Tibial nerve (tissue), 4 donors: ENCODE results near the gene RAET1E. TPM values are rescaled to one million over a fixed set of nuclear protein-coding genes. Genes with fewer than 3 reads are reported as not detected.
"Not testable (repeated sequence)": the region's sequence is repeated elsewhere in the genome, so short reads cannot be mapped to it uniquely, and the experiment has no call there.

Source experiments
- DNase-seq, 2 donors: peaks; one replicate each; pipeline ENCODE4 v3.0.0-alpha.2; 2019; ENCODE audit warnings: low spot score in 2 of 2
- H3K27ac ChIP-seq, 4 donors: fragments of 200-600 bp; sonication (generic) in 3 of 4; one replicate each; pipeline ENCODE4 v1.5.1; 2017 to 2019; ENCODE audit warnings: mild to moderate bottlenecking in 1 of 4
- H3K27me3 ChIP-seq, 2 donors: fragments of 200-600 bp; sonication (generic) in 1 of 2; one replicate each; pipeline versions ENCODE4 v1.5.1 to v1.6.0; 2017 to 2019
- H3K36me3 ChIP-seq, 3 donors: fragments of 200-600 bp; sonication (generic); one replicate each; pipeline ENCODE4 v1.5.1; 2018 to 2019
- H3K4me1 ChIP-seq, 4 donors: fragments of 200-600 bp; sonication (generic) in 3 of 4; one replicate each; pipeline ENCODE4 v1.5.1; 2017 to 2019
- H3K4me3 ChIP-seq, 4 donors: fragments of 200-600 bp; sonication (generic) in 3 of 4; one replicate each; pipeline ENCODE4 v1.5.1; 2017 to 2019; ENCODE audit warnings: mild to moderate bottlenecking in 1 of 4, moderate library complexity in 1 of 4
- H3K9me3 ChIP-seq, 4 donors: fragments of 200-600 bp; sonication (generic) in 3 of 4; one replicate each; pipeline ENCODE4 v1.5.1; 2017 to 2019
- EP300 ChIP-seq, 2 donors: sonication (generic); formaldehyde crosslinking; IDR thresholded peaks; one replicate each; pipeline ENCODE4 v1.6.1; 2017; ENCODE audit warnings: antibody characterized with exemption in 2 of 2, mild to moderate bottlenecking in 1 of 2
- POLR2A ChIP-seq, 2 donors: fragments of 450-650 bp; IDR thresholded peaks; one replicate each; pipeline ENCODE4 v1.6.1; 2017; ENCODE audit warnings: antibody characterized with exemption in 2 of 2, mild to moderate bottlenecking in 2 of 2, moderate library complexity in 2 of 2
- WGBS, 2 donors: methylation state at CpG; one replicate each; pipeline ENCODE4 v1.1.5; 2018; 5-methylcytosine and 5-hydroxymethylcytosine counted together
- total RNA-seq, 4 donors: library from RNA; depleted of rRNA; stranded (reverse); fragments of >200 nt; gene quantifications; one replicate each; pipeline ENCODE4 v1.1.0, GENCODE V29; 2016
- TF ChIP-seq, protein P1 (sequence below), 5 experiments: fragments of 200-600 bp in 3 of 5; fragments of 450-650 bp in 2 of 5; sonication (generic) in 3 of 5; IDR thresholded peaks; one replicate each; pipeline ENCODE4 v1.5.1; 2016 to 2019; ENCODE audit warnings: antibody characterized with exemption in 5 of 5, mild to moderate bottlenecking in 3 of 5, moderate library complexity in 2 of 5

The RAET1E gene, protein sequence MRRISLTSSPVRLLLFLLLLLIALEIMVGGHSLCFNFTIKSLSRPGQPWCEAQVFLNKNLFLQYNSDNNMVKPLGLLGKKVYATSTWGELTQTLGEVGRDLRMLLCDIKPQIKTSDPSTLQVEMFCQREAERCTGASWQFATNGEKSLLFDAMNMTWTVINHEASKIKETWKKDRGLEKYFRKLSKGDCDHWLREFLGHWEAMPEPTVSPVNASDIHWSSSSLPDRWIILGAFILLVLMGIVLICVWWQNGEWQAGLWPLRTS
- total RNA-seq = 1 to 10 TPM in 1 of 4 donors, under 1 TPM in 2, not detected in 1; 0.30 to 1.6 (median 0.44) TPM

DNA sequence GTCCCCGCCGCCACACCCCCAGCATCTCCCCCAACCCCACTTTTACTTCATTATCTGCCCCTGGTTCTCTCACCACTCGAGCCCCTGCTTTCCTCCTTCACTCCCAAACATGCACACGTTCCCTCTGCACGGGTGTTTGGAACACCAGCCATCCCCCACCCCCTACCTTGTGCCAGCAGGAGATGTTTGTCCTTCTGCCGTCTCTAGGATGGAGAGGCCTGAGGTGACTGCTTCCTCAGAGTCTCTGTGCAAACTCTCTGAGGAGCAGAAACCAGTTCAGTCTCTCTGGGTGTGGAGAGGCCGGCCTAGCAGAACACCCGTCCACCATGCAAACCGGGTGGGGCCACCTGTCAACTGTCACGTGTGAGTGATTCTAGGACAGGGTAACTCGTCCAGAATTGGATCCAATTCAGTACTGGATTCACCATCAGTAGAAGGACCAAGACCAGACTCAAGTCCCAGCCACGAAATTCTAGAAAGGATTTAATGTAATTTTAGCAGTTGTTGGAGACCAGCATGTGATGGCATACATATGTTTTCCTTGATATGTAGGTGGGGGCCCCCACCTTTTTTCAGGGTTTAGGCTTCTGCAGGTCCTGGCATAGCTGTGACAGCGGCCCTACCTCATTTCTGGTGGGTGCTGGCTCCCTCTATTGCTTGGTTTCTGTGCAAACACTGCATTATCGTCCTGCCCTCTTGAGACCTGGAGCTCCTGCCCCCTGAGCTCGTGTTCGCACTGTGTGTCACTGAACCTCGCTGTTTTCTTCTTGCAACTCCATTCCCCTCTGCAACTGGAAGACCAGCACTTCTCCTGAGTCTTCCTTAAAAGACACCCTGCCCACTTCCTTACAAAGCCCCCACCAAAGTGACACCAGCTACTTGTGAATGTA lies at the start of gene RAET1E:
Gene RAET1E, minus strand, starts transcription at position 259 of the 890 bp plus-strand sequence. CDS start 7,212 bp downstream, outside the sequence.
- Histone ChIP-seq H3K4me3 (peak within 1 kb of the TSS; percentile 10 to 44 (median 23)), H3K27ac (peak within 1 kb of the TSS in 3 of 4 donors; percentile 66 to 89 (median 77)), H3K36me3 (no peaks in the 10 kb centered on the region), H3K9me3 (no peaks in the 10 kb centered on the region), H3K27me3 (no peaks in the 10 kb centered on the region), H3K4me1 (peaks cover 0 to 37% (median 20%) of the 10 kb centered on the region in 4 donors)
- 82 to 84% methylated on average over 17 of the region's 17 CpGs for WGBS, 2 donors
- no peak for DNase-seq
- TF ChIP-seq, protein P1, sequence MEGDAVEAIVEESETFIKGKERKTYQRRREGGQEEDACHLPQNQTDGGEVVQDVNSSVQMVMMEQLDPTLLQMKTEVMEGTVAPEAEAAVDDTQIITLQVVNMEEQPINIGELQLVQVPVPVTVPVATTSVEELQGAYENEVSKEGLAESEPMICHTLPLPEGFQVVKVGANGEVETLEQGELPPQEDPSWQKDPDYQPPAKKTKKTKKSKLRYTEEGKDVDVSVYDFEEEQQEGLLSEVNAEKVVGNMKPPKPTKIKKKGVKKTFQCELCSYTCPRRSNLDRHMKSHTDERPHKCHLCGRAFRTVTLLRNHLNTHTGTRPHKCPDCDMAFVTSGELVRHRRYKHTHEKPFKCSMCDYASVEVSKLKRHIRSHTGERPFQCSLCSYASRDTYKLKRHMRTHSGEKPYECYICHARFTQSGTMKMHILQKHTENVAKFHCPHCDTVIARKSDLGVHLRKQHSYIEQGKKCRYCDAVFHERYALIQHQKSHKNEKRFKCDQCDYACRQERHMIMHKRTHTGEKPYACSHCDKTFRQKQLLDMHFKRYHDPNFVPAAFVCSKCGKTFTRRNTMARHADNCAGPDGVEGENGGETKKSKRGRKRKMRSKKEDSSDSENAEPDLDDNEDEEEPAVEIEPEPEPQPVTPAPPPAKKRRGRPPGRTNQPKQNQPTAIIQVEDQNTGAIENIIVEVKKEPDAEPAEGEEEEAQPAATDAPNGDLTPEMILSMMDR (IDR thresholded peaks at IDR 0.05) = no peak
- TF ChIP-seq EP300 (IDR thresholded peaks at IDR 0.05) (no peak), POLR2A (IDR thresholded peaks at IDR 0.05) (no peak)

DNA sequence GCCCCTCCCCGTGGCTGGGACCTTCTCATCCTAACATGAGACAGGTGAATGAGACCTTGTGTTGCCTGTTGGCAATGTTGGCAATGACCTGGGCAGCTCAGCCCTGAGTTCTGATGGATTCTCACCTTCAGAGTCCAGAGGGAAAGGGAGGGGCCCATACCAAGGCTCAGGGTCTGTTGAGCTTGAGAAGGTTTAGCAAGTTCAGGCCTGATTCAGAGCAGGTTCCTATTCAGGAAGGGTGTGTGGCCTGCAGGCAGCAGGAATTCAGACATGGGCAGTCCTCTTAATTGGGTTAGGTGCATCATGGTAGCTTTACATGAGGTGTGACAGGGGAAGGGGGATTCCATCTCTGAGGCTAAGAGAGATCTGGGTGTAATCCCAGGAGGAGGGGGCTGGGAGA lies 49.6 kb upstream of the RAET1E start:
- WGBS, 2 donors = no CpG with 5 or more reads among the region's 1 CpG
- H3K27me3 ChIP-seq = peaks cover 0 to 54% of the 10 kb centered on the region in 2 donors
- H3K27ac ChIP-seq, H3K36me3 ChIP-seq, H3K4me1 ChIP-seq, H3K9me3 ChIP-seq, H3K4me3 ChIP-seq, DNase-seq: not testable (repeated sequence)

DNA sequence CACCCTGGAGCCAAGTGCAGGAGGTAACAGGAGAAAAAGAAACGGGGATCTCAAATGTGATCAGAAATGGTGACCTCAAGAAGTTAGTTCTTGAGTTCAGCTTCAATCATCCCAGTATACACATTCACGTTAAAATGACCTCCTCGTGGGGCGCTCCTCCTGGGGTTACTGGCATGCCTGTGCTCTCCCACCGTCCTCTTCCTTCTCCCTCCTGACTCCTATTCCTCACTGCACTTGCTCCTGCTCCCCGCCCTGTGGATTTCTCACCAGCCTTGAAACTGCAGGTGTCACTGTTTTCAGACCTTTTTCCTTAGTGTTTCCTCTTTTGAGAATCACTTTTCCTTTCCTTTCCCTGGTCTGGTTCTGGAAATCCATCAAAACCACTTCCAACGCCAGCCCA lies 48.7 kb upstream of the RAET1E start:
- not testable (repeated sequence) for H3K9me3 ChIP-seq, H3K4me3 ChIP-seq, H3K36me3 ChIP-seq, H3K4me1 ChIP-seq, H3K27ac ChIP-seq, DNase-seq
- H3K27me3 ChIP-seq = peaks cover 0 to 54% of the 10 kb centered on the region in 2 donors
- 52 to 65% methylated on average over 7 of the region's 7 CpGs for WGBS, 2 donors

DNA sequence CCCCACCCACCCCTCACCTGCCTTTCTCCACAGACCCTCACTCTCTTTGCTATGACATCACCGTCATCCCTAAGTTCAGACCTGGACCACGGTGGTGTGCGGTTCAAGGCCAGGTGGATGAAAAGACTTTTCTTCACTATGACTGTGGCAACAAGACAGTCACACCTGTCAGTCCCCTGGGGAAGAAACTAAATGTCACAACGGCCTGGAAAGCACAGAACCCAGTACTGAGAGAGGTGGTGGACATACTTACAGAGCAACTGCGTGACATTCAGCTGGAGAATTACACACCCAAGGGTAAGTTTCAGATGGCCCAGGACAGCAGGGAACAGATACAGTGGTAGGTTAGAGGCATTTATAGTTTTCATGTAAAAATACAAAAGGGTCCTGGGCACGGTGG lies 47.4 kb upstream of the RAET1E start:
- DNase-seq, H3K4me3 ChIP-seq, H3K9me3 ChIP-seq, H3K36me3 ChIP-seq, H3K27ac ChIP-seq: not testable (repeated sequence)
- 74 to 88% methylated on average over 3 of the region's 6 CpGs for WGBS, 2 donors
- peaks cover 0 to 54% of the 10 kb centered on the region in 2 donors for H3K27me3 ChIP-seq
- peaks cover 0 to 19% (median 11%) of the 10 kb centered on the region in 4 donors for H3K4me1 ChIP-seq

DNA sequence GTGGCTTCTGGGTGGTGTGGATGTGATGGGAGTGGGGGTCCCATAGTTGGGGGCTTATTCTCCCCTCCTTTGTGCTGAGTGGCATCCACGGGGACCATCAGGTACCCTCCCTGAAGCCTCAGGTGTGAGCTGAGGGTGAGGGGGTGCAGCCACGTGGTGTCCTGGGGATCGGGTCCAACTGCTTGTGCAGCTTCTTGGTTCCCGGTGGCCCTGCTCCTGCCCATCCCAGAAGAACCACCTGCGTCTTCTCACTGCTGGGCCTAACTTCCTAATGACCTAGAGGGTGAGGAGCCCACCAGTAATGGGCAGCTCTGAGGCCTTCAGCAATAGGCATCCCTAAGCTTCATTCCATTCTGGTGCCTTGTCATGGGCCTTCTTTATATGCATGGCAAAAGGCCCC lies 45.4 kb upstream of the RAET1E start:
- peaks cover 0 to 29% (median 18%) of the 10 kb centered on the region in 4 donors for H3K4me1 ChIP-seq
- WGBS, 2 donors = 72 to 81% methylated on average over 5 of the region's 5 CpGs

DNA sequence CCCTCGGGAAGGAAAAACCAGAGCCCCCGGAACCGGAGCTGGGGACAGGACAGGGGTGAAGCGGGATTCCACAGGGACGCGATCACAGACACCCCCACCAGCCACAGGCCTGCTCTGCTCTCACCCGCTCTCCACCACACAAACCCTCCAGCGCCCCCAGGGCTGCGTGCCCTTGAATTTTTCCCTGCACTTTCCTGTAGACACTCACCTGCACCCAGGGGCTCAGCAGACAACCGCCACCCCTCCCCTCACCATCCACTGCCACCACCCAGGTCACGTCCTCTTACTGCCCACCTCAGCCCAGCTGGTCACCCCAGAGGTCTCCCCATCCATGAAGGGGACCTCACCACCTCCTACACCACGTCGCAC lies 44.5 kb upstream of the RAET1E start:
- no peaks in the 10 kb centered on the region for H3K9me3 ChIP-seq
- peaks cover 0 to 32% (median 21%) of the 10 kb centered on the region in 4 donors for H3K4me1 ChIP-seq
- TF ChIP-seq POLR2A (IDR thresholded peaks at IDR 0.05) = no peak
- TF ChIP-seq EP300 (IDR thresholded peaks at IDR 0.05) = no peak
- TF ChIP-seq, protein P1 (IDR thresholded peaks at IDR 0.05) = no peak
- 28 to 30% methylated on average over 13 of the region's 13 CpGs for WGBS, 2 donors
- H3K4me3 ChIP-seq = peak overlapping the region; percentile 28 to 52 (median 48)
- no peak overlapping the region for H3K27ac ChIP-seq
- DNase-seq = no peak
- peaks cover 0 to 62% of the 10 kb centered on the region in 2 donors for H3K27me3 ChIP-seq
- no peaks in the 10 kb centered on the region for H3K36me3 ChIP-seq

More for the DNA sequence above, 45.4 kb upstream of the RAET1E start:
- not testable (repeated sequence) for H3K4me3 ChIP-seq, DNase-seq, H3K36me3 ChIP-seq, H3K9me3 ChIP-seq, H3K27ac ChIP-seq
- peaks cover 0 to 58% of the 10 kb centered on the region in 2 donors for H3K27me3 ChIP-seq
